Measurements from ENCODE around the gene UQCC2.
A peak's percentile ranks its signal among the peaks of the same experiment; 100 is the strongest.

The UQCC2 gene

DNA sequence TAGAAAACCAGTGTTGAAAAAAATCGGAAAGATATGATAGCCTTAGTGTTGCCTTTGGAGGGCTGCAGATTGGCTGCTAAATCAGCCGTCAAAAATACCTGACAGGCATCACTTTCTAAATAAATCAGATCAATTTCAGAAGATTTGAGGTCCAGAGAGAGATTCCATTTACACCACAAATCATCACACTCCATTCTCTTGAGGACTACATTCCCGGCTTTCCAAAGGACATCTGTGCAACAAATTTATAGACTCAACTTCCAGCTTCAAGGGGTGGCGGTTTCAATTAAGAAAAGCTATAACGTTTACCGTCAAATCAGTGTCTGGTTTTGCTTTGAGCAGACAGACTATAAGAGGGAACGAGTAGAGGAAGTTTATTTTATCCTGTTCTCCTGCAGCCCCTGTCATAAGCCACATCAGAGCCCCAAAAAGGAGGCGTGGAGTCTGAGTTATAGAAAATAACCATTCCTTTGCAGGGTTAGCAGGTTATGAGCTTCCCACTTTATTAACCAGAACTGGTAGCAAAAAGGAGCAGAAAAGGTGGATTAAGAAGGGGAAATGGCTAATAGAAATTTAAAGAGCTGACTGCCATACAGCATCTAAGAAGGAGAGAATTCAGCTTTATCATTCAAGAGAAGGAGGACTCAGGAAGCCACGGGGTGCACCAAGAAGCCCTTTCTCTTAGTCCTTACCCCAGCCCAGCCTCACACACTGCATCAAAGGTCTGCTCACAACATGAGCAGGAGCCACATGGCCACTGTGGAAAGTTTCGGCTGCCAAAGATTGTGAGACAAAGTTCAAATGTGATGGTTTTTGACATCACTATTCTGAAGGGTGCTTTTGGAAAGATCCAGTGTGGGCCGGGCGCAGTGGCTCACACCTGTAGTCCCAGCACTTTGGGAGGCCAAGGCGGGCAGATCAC is 12.9 kb upstream of the UQCC2 start:
- no peak for DNase-seq

- DNase-seq: no peak
Measured at GRCh38 chr6:33723371-33724085, 12.0 kb upstream of the UQCC2 start.

- DNase-seq: no peak
Measured at GRCh38 chr6:33722103-33722623, 10.7 kb upstream of the UQCC2 start.

DNA sequence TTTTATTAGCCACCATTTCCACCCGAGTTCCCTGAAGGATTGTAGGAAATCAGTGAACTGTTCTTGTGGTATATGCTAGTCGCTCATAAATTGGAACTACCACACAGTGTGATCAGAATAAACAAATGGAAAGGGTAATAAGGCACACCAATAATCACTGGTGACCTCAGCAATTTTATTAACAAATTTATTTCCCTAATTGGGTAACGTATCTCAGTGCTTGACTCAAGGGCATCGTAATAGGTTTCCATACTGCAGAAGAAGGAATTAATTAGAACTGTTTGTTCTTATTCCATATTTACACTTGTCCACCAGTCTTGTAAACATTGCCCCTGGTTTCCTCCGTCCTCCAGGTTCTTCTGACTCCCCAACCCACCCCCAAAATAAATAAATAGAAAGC is 10.0 kb upstream of the UQCC2 start:
- DNase-seq: no peak

DNA sequence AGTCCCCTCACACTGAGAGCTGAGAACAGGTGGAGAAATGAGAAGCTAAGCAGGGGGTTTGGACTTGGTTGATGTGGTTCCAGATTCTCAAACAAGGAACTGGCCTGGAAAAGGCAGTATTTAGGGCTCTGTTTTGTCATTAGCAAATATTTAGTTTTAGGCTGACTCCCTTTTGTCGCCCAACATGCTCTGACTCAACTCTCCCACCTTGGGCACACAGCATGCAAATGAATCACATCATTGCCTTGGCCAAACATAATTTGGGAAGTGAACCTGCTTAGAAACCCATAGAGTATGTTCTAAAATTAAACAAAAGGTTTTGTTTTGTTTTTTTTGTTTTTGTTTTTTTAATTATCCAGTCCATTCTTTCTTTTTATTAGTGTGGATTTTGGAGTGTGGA is 9.5 kb upstream of the UQCC2 start:
- DNase-seq: no peak

DNA sequence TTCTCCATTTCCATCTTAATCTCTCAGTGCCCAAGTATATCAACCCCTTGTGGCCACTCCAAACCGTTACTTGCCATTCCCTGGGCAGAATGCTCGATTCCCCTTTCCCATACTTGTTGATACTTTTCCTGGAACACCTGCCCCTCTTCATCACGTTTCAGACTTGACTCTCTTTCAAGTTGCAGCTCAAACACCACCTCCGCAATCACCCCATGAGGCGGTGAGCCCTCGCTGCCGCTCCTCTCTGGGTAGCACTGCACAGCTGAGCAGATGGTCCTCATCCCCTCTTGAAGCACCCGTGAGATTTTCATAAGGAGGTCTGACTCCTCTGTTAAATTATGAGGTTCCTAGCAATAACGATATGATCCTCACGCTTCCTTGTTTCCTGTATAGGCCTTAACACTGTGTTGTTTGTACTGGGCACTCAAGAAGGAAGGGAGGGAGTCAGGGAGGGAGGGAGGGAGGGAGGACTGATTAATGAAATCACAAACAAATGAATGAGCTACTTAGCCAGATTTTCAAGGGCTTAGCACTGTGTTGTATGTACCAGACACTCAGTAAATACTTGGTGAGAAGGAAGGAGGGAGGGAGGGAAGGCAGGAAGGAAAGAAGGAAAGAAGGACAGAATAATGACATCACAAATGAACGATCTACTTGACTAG is 8.0 kb upstream of the UQCC2 start:
- no peak for DNase-seq

GRCh38 chr6:33718713-33719112 is 7.2 kb upstream of the UQCC2 start:
- DNase-seq: no peak

GRCh38 chr6:33717934-33718455 is 6.5 kb upstream of the UQCC2 start:
- DNase-seq: no peak

DNA sequence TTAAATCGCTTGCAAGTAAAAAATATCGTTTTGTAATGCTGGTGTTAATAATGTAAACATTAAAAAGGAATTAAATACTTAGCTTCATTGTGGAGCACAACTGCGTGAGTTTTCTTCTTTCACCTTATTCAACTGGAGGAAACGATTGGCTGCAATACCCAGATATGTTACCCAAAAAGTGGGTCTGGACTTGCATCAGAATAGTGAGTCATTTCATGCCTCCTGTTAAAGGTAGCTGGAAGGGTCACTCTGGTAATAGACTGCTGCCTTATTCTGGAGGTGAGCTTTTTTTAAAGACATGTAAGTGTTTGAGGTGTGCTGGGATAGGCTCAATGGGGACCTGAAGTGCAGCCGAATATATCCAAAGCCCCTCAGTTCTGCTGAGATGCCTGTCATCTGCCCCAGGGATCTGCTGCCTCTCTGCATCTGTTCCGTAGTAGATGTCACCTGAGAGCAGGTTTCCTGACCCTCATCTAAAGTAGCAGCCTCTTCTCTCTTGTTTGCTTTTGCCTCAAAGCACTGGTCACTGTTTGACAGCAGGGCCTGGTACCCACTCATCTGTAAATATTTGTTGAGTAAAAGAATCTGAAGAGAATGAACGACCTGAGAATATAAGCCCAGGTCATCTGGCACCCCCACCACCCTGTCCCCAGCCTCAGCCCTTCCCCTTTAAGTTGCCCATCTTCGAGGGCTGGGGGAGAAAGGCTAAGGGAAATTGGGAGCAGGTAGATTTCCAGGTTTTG is 5.6 kb upstream of the UQCC2 start:
- DNase-seq: no peak

- DNase-seq: no peak
Measured at GRCh38 chr6:33716379-33716778, 4.9 kb upstream of the UQCC2 start.

- peak; percentile 17 for DNase-seq
Measured at GRCh38 chr6:33714385-33715040, 3.0 kb upstream of the UQCC2 start.

GRCh38 chr6:33713786-33714185 is 2.3 kb upstream of the UQCC2 start:
- DNase-seq: no peak

- DNase-seq: no peak
Measured at GRCh38 chr6:33712914-33713313, 1.4 kb upstream of the UQCC2 start.

GRCh38 chr6:33710296-33711121 is 991 bp downstream of the UQCC2 start:
- no peak for DNase-seq

DNA sequence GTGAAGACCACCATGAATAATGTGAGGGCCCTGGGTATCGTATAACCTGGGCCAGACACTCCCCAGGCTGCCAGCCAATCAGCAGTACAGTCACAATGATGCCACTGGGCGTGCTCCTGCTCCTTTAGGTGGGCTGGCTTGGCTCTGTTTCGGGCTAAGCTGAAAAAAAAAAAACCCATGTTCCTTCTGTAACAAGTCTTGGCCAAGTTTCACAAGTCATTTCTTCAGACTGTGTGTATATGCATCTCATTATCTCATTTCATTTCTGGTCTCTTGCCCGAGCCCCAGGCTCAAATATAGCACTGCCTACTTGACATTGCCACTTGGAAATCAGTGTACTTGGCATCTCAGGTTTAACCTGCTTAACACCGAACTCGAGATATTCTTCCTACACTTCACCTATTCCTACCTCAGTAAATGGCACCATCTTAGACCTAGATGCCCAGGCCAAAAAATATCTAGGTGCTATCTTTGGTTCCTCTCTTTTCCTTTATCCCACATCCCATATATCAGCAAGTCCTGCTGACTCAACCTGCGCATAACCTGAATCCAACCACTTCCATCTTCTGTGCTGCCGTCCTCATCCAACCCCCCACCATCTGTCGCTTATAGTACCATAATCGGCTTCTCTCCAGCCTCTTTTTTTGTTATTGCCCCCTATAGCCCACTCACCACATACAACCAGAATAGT is 1.8 kb downstream of the UQCC2 start:
- no peak for DNase-seq

GRCh38 chr6:33708516-33709204 is 2.8 kb downstream of the UQCC2 start:
- no peak for DNase-seq

DNA sequence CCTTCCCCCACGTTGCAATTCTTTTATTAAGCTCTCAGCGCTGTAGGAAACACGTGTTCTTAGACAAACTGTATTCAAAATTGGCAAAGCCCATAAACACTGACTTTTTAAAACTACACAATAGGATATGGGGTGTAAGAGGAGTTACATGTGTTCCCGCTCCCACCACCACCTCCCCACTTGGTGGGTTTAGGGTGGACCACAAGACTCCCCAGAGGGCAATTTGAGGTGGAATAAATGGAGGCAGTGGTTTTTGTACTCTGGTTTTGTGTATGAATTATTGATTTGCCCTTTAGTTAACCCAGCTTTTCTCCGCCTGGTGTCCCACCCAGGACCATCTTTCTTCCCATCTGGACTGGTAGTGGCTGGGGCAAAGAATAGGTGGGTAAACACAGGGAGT is 3.7 kb downstream of the UQCC2 start:
- DNase-seq: no peak

DNA sequence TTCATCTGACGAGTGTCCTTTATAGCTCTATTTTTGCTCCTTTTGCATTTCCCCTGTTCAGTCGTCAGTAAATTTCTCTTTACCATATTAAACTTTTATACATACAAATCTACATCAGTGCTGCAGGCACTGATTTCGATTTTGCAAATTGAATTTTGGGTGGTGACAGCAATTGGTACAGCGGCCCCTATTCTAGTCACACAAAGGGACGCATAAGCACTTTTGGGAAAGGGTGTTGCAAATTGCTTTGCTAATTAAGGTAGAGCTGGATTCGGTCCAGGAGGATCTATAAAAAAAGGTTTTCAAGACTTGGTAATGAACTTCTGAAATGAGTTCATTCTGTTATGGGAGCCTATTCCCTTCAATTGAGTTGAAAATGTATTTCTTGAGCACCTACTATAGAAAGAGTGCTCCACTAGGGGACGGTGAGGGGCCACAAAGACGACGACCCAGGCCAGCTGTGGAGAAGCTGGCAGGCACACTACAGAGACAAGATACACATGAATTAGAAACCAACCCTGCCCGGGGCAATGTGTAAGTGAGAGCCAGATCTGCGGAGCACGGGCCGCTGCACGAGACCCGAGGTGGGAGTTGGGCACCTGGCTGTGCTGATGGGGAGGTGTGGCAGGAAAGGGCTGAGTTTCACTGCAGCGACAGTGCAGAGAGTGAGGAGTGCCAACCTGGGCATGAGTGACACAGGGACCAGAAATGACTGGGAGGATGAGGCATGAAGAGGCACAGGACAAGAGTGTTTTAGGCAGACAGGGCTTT is 5.4 kb downstream of the UQCC2 start:
- no peak for DNase-seq

Measured in KG1 (cell line).